NB4 (cell line): ENCODE results near the gene LRRC27.

Experiments used
- POLR2A ChIP-seq: IDR thresholded peaks from 2 replicates; pipeline ENCODE4 v1.6.1; 2011; ENCODE audit warnings: mild to moderate bottlenecking; ENCODE audit not compliant: insufficient read length; ENCODE audit errors: extremely low read depth
- TF ChIP-seq, protein P1 (sequence below): IDR thresholded peaks from one replicate; pipeline ENCODE4 v1.5.1; 2012; ENCODE audit warnings: low read depth, low read length

- no peak for TF ChIP-seq POLR2A
- TF ChIP-seq, protein P1, sequence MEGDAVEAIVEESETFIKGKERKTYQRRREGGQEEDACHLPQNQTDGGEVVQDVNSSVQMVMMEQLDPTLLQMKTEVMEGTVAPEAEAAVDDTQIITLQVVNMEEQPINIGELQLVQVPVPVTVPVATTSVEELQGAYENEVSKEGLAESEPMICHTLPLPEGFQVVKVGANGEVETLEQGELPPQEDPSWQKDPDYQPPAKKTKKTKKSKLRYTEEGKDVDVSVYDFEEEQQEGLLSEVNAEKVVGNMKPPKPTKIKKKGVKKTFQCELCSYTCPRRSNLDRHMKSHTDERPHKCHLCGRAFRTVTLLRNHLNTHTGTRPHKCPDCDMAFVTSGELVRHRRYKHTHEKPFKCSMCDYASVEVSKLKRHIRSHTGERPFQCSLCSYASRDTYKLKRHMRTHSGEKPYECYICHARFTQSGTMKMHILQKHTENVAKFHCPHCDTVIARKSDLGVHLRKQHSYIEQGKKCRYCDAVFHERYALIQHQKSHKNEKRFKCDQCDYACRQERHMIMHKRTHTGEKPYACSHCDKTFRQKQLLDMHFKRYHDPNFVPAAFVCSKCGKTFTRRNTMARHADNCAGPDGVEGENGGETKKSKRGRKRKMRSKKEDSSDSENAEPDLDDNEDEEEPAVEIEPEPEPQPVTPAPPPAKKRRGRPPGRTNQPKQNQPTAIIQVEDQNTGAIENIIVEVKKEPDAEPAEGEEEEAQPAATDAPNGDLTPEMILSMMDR = no peak
Measured at GRCh38 chr10:132400041-132400546, 68.1 kb downstream of the LRRC27 start.
